Skeletal muscle tissue (tissue), 4 donors: ENCODE data around the gene ATPAF1. TPM values are rescaled to one million over a fixed set of nuclear protein-coding genes. Genes with fewer than 3 reads are reported as not detected.

ENCODE experiments used
- H3K27ac ChIP-seq: one replicate; pipeline ENCODE4 v1.7.0; 2013; ENCODE audit warnings: mild to moderate bottlenecking, low read depth, low read length, inconsistent platforms
- H3K27me3 ChIP-seq, 3 donors: one replicate each; pipeline ENCODE4 v1.7.0; 2013; ENCODE audit warnings: low read length in 3 of 3; ENCODE audit not compliant: control insufficient read depth in 3 of 3, insufficient read depth in 3 of 3
- H3K36me3 ChIP-seq, 3 donors: one replicate each; pipeline ENCODE4 v1.7.0; 2013; ENCODE audit warnings: low read length in 3 of 3; ENCODE audit not compliant: control insufficient read depth in 3 of 3, insufficient read depth in 3 of 3
- H3K4me1 ChIP-seq, 3 donors: one replicate each; pipeline ENCODE4 v1.7.0; 2013; ENCODE audit warnings: low read length in 3 of 3, mild to moderate bottlenecking in 3 of 3; ENCODE audit not compliant: control insufficient read depth in 3 of 3, insufficient read depth in 3 of 3
- H3K4me3 ChIP-seq, 3 donors: one replicate each; pipeline ENCODE4 v1.7.0; 2013; ENCODE audit warnings: low read length in 3 of 3
- H3K9ac ChIP-seq, 3 donors: one replicate each; pipeline ENCODE4 v1.7.0; 2013; ENCODE audit warnings: low read length in 3 of 3, mild to moderate bottlenecking in 3 of 3, moderate library complexity in 2 of 3, low read depth in 1 of 3
- H3K9me3 ChIP-seq, 3 donors: one replicate each; pipeline ENCODE4 v1.7.0; 2013; ENCODE audit warnings: low read length in 3 of 3; ENCODE audit not compliant: control insufficient read depth in 3 of 3
- total RNA-seq: library from RNA; depleted of rRNA; stranded (reverse); fragments of >200 nt; gene quantifications from one replicate; pipeline ENCODE4 v1.2.3, GENCODE V29; 2014
- donor health status: Osteomylitis.

ATPAF1 gene
- total RNA-seq, 1 donor from 2014 or later: 50.1 TPM

DNA sequence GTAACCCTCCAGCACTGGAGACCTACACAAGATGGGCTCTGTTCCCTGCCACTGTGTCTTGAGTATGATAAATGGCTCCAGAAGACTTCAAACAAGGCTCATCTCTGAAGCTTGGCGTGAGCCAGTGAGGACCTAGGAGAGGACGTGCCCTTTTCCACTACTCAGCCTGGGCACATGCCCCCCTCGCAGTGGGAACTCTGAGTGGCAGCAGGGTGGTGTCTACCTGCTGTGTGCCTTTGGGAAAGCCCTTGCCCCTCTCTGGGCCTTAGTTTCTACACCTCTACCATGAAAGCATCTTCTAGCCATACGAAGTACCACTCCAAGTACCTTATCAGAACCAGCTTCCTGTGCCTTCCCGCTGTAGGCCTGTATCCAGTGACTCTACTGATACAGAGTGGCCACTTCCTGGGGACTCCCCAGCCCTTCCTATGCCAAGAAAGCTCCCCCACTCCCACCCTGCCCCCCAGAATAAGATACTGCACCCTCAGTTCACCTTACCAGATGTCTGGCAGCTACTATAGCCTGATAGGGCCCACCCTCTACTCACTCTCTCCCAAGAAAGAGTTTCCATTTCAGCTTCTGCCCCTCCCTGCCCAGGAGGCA, 48.4 kb downstream of the ATPAF1 start:
- Histone ChIP-seq H3K4me3 (no peak overlapping the region), H3K4me1 (peaks cover 18 to 26% (median 21%) of the 10 kb centered on the region in 3 donors), H3K27me3 (no peaks in the 10 kb centered on the region), H3K27ac (no peak overlapping the region), H3K9ac (no peak overlapping the region), H3K9me3 (no peaks in the 10 kb centered on the region), H3K36me3 (no peaks in the 10 kb centered on the region)

DNA sequence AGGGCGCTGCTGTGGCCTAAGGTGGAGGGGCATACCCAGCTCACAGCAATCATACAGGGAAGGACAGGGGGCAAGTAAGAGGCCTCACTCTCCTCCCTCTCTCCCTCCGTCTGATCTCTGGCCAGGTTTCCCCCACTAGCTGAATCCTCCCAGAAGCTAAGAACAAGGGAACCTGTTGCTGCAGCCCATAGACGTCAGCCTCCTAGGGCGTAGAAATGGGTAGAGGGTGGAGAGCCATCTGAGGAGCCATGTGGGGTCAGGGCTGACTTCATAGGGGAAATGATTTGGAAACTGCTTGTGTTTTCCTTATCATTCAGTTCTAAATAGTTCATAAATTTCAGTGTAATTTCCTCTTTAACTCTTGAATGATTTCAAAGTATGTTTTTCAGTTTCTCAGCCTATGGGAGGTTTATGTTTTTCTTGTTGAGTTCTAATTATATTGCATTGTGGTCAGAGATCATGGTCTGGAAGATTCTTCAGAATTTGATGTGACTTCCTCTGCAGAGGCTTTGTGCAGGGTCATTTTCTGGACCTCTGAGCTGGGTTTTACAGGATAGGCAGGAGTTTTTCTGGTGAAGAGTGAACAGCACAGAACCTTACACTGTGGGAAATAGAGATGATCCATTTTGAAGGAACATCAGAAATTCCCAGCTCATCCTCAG, 49.3 kb downstream of the ATPAF1 start:
- H3K9ac ChIP-seq: no peak overlapping the region
- no peaks in the 10 kb centered on the region for H3K36me3 ChIP-seq
- H3K9me3 ChIP-seq: no peaks in the 10 kb centered on the region
- H3K27me3 ChIP-seq: no peaks in the 10 kb centered on the region
- no peak overlapping the region for H3K27ac ChIP-seq
- peaks cover 26 to 34% (median 30%) of the 10 kb centered on the region in 3 donors for H3K4me1 ChIP-seq
- H3K4me3 ChIP-seq: no peak overlapping the region

DNA sequence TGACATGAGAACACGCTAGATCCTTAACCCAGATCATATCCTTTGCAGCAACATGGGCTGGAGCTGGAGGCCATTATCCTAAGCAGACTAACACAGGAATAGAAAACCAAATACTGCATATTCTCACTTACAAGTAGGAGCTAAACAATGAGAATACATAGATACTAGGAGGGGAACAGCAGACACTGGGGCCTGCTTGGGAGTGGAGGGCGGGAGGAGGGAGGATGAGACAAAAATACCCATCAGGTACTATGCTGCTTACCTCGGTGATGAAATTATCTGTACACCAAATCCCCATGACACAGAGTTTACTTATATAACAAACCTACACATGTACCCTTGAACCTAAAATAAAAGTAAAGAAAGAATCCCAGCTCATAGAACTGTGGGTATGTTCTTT, 50.3 kb downstream of the ATPAF1 start:
- Histone ChIP-seq H3K4me1 (peaks cover 36 to 43% (median 41%) of the 10 kb centered on the region in 3 donors), H3K36me3 (peaks cover 0 to 2% (median 0%) of the 10 kb centered on the region in 3 donors), H3K27me3 (no peaks in the 10 kb centered on the region), H3K9ac (peak overlapping the region in 1 of 3 donors; percentile 96), H3K9me3 (no peaks in the 10 kb centered on the region), H3K27ac (no peak overlapping the region), H3K4me3 (no peak overlapping the region)

DNA sequence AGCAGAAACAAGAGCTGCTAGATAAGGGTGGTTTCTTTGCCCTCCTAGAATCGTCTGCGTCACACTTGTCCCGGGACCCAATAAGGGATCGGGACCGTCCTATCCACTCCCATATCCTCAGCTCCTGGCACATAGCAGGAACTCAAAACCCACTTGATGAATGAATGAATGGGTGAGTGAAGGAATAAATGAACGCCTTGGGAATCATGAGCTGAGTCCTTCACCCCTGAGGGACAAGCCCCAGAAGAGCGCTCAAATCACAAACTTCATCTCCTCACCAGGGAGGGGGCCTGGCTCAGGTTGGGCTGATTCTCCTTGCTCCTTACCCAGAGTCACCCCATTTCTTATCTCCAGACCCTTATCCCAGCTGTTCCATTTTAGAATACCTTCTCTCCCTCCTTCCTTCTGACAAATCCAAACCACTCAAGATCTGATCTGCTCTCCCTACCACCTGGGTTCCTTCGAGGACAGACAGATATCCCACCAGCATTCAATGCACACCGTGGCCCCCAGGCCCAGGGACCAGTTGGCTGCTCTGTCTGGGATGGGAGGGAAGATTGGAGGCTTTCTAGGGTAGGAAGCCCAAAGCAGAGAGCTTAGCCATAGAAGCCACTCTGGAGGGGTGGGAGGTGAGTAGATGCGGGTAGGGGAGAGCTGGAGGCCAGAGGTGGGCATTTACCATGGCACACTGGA, 50.9 kb downstream of the ATPAF1 start:
- Histone ChIP-seq H3K36me3 (peaks cover 0 to 3% (median 2%) of the 10 kb centered on the region in 3 donors), H3K4me1 (peaks cover 40 to 46% (median 44%) of the 10 kb centered on the region in 3 donors), H3K27me3 (no peaks in the 10 kb centered on the region), H3K9ac (peak overlapping the region; percentile 89 to 96 (median 90)), H3K9me3 (no peaks in the 10 kb centered on the region), H3K27ac (peak overlapping the region; percentile 90), H3K4me3 (peak overlapping the region; percentile 85 to 94 (median 89))

DNA sequence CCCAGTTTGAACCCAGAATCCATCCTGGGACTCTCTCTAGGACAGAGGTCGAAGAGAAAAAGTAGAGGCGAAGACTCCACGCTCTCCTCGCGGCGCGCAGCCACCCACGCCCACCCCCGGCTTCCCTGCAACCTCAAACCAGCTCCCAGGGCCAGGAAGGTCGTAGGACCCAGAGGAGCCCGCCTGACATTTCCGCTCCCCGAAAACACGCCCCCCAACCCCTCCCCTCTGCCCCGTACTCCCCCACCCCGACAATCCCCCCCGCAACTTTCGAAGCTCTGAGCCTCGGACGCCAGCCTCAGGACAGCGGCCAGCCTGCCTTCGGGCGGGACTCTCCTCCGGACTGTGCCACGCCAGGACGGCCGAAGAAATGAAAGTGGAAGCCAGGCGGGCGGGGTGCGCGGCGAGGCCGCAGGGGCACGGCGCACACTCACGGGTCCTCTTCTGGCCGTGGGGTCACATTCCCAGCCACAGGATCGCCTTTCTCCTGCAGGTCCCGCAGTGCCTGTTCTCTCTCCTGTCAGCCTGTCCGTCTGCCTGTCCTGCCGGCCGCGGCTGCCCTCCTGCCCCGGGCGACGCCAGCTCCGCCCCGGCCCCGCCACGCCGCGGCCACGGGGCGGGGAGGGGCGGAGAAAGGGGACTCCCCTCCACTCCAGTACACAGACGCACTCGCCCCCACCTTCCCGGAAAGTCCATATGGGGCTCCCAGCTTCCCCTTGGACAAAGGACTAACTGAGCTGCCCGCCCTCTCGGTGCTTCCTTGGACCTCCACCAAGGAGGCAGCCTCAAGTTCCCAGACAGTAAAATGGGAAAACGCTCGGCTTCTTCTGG, 51.7 kb downstream of the ATPAF1 start, which contains the start of gene MOB3C:
Gene MOB3C, minus strand, starts transcription at position 535 of the 831 bp plus-strand sequence. CDS start 3,490 bp downstream, outside the sequence.
- Histone ChIP-seq H3K9ac (peak within 1 kb of the TSS; percentile 89 to 96 (median 90)), H3K27ac (peak within 1 kb of the TSS; percentile 90), H3K27me3 (no peaks in the 10 kb centered on the region), H3K4me1 (peaks cover 48 to 53% (median 51%) of the 10 kb centered on the region in 3 donors), H3K36me3 (peaks cover 0 to 9% (median 3%) of the 10 kb centered on the region in 3 donors), H3K4me3 (peak within 1 kb of the TSS; percentile 85 to 94 (median 89)), H3K9me3 (no peaks in the 10 kb centered on the region)

DNA sequence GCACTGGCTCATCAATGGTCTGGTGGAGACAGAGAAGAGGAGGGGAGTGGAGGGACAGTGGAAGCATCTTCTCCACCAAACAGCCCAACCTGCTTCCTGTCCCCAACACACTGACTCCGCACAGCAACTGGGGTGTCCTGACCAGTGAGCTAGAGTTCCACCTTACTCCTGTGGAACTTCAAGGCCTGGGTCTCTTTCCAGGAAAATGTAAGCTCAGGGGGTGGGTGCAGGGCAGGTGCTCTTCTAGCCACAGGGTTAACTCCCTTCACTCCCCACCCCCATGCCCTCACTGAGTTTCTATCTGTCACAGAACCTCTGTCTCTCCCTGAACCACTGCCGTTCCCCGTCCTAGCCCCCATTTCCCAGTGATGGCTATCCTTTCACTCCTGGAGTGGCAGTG, 52.4 kb downstream of the ATPAF1 start:
- H3K4me1 ChIP-seq: peaks cover 53 to 59% (median 57%) of the 10 kb centered on the region in 3 donors
- H3K9me3 ChIP-seq: no peaks in the 10 kb centered on the region
- peak overlapping the region; percentile 85 to 94 (median 89) for H3K4me3 ChIP-seq
- H3K27me3 ChIP-seq: no peaks in the 10 kb centered on the region
- H3K36me3 ChIP-seq: peaks cover 0 to 10% (median 3%) of the 10 kb centered on the region in 3 donors
- H3K27ac ChIP-seq: peak overlapping the region; percentile 90
- H3K9ac ChIP-seq: peak overlapping the region; percentile 89 to 96 (median 90)

DNA sequence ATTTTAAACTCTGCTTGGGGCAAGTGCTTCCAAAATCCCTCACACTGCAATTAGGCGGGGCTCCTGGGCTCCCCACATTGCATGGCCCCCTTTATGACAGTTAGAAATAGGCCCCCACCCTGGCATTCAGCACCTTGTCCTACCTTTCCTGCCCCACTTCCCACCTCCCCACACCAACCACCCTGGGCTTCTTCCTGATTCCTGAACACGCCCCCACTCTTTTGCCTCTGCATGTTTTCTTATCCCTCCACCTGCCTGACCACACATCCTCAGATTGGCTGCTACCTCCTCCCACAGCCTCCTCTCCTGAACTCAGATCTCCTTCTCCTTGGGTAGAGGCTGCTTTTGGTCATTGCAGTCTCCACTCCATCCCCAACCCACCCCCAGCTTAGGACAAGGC, 53.1 kb downstream of the ATPAF1 start:
- Histone ChIP-seq H3K36me3 (peaks cover 0 to 11% (median 4%) of the 10 kb centered on the region in 3 donors), H3K27ac (peak overlapping the region; percentile 90), H3K4me1 (peaks cover 53 to 59% (median 57%) of the 10 kb centered on the region in 3 donors), H3K9me3 (no peaks in the 10 kb centered on the region), H3K9ac (peak overlapping the region; percentile 45 to 96 (median 90)), H3K4me3 (peak overlapping the region; percentile 85 to 94 (median 89)), H3K27me3 (no peaks in the 10 kb centered on the region)

DNA sequence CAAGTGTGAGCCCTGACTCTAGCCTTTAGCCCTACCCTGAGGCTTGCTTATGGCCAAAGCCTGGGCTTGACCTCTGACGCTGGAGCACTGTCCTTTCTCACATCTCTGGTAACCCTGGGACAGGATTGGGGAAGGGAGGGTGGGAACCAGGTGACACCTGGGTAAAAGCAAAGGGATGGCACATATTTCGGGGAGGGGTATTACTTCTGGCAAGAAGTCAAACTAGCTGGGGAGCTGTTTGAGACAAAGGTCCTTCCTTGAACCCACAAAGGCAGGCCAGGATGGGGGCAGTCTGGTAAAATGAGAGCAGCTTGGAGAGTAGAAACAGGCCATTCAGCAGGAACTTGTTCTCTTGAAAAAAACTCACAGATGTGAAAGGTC, 53.6 kb downstream of the ATPAF1 start:
- H3K4me3 ChIP-seq: peak overlapping the region in 1 of 3 donors; percentile 11
- H3K4me1 ChIP-seq: peaks cover 53 to 59% (median 57%) of the 10 kb centered on the region in 3 donors
- H3K9me3 ChIP-seq: no peaks in the 10 kb centered on the region

More for the DNA sequence above, 53.6 kb downstream of the ATPAF1 start:
- no peaks in the 10 kb centered on the region for H3K27me3 ChIP-seq
- H3K9ac ChIP-seq: peak overlapping the region in 2 of 3 donors; percentile 12 to 20
- peaks cover 4 to 16% (median 9%) of the 10 kb centered on the region in 3 donors for H3K36me3 ChIP-seq
- peak overlapping the region; percentile 90 for H3K27ac ChIP-seq
